Duodenal mucosa (tissue), 2 donors: ENCODE data around the gene FBXW12.

Experiments
- H3K27ac ChIP-seq: one replicate; pipeline ENCODE4 v1.7.0; 2013; ENCODE audit warnings: low read depth, low read length
- H3K27me3 ChIP-seq, 2 donors: one replicate each; pipeline ENCODE4 v1.7.0; 2013; ENCODE audit warnings: low read length in 2 of 2, control low read depth in 1 of 2; ENCODE audit not compliant: insufficient read depth in 2 of 2, control insufficient read depth in 1 of 2
- H3K36me3 ChIP-seq, 2 donors: one replicate each; pipeline ENCODE4 v1.7.0; 2013; ENCODE audit warnings: low read length in 2 of 2, control low read depth in 1 of 2; ENCODE audit not compliant: insufficient read depth in 2 of 2, control insufficient read depth in 1 of 2
- H3K4me1 ChIP-seq, 2 donors: one replicate each; pipeline ENCODE4 v1.7.0; 2013; ENCODE audit warnings: low read length in 2 of 2, control low read depth in 1 of 2; ENCODE audit not compliant: insufficient read depth in 2 of 2, control insufficient read depth in 1 of 2
- H3K4me3 ChIP-seq, 2 donors: one replicate each; pipeline ENCODE4 v1.7.0; 2013; ENCODE audit warnings: low read length in 2 of 2, low read depth in 1 of 2
- H3K9ac ChIP-seq, 2 donors: one replicate each; pipeline ENCODE4 v1.7.0; 2013; ENCODE audit warnings: low read length in 2 of 2, low read depth in 1 of 2
- H3K9me3 ChIP-seq, 2 donors: one replicate each; pipeline ENCODE4 v1.7.0; 2013; ENCODE audit warnings: low read length in 2 of 2, control low read depth in 1 of 2; ENCODE audit not compliant: control insufficient read depth in 1 of 2

FBXW12 gene

GRCh38 chr3:48372377-48372770, 355 bp downstream of the FBXW12 start:
- Histone ChIP-seq H3K4me3 (no peak overlapping the region), H3K36me3 (no peaks in the 10 kb centered on the region), H3K27me3 (no peaks in the 10 kb centered on the region), H3K9me3 (no peaks in the 10 kb centered on the region), H3K9ac (no peak overlapping the region), H3K27ac (no peak overlapping the region), H3K4me1 (no peaks in the 10 kb centered on the region)

GRCh38 chr3:48372862-48373435, 930 bp downstream of the FBXW12 start:
- Histone ChIP-seq H3K27me3 (no peaks in the 10 kb centered on the region), H3K4me3 (no peak overlapping the region), H3K36me3 (no peaks in the 10 kb centered on the region), H3K9ac (no peak overlapping the region), H3K9me3 (no peaks in the 10 kb centered on the region), H3K27ac (no peak overlapping the region), H3K4me1 (no peaks in the 10 kb centered on the region)

GRCh38 chr3:48387634-48388033, 15.6 kb downstream of the FBXW12 start:
- no peak overlapping the region for H3K27ac ChIP-seq
- H3K9ac ChIP-seq, result no peak overlapping the region
- H3K27me3 ChIP-seq, result no peaks in the 10 kb centered on the region
- no peak overlapping the region for H3K4me3 ChIP-seq
- no peaks in the 10 kb centered on the region for H3K4me1 ChIP-seq
- H3K9me3 ChIP-seq, result no peaks in the 10 kb centered on the region
- H3K36me3 ChIP-seq, result no peaks in the 10 kb centered on the region

GRCh38 chr3:48388966-48389365, 16.9 kb downstream of the FBXW12 start:
- Histone ChIP-seq H3K4me1 (no peaks in the 10 kb centered on the region), H3K4me3 (no peak overlapping the region), H3K27me3 (no peaks in the 10 kb centered on the region), H3K36me3 (no peaks in the 10 kb centered on the region), H3K27ac (no peak overlapping the region), H3K9me3 (no peaks in the 10 kb centered on the region), H3K9ac (no peak overlapping the region)

GRCh38 chr3:48394391-48394790, 22.4 kb downstream of the FBXW12 start:
- Histone ChIP-seq H3K9ac (no peak overlapping the region), H3K27ac (no peak overlapping the region), H3K9me3 (no peaks in the 10 kb centered on the region), H3K4me1 (no peaks in the 10 kb centered on the region), H3K4me3 (no peak overlapping the region), H3K27me3 (peaks cover 0 to 3% of the 10 kb centered on the region in 2 donors), H3K36me3 (no peaks in the 10 kb centered on the region)

GRCh38 chr3:48395714-48396113, 23.7 kb downstream of the FBXW12 start:
- no peak overlapping the region for H3K27ac ChIP-seq
- peaks cover 0 to 3% of the 10 kb centered on the region in 2 donors for H3K27me3 ChIP-seq
- no peak overlapping the region for H3K4me3 ChIP-seq
- H3K4me1 ChIP-seq, result no peaks in the 10 kb centered on the region
- H3K9me3 ChIP-seq, result no peaks in the 10 kb centered on the region
- H3K9ac ChIP-seq, result no peak overlapping the region
- H3K36me3 ChIP-seq, result no peaks in the 10 kb centered on the region

- Histone ChIP-seq H3K27me3 (peaks cover 0 to 3% of the 10 kb centered on the region in 2 donors), H3K27ac (no peak overlapping the region), H3K36me3 (peaks cover 0 to 7% of the 10 kb centered on the region in 2 donors), H3K4me1 (no peaks in the 10 kb centered on the region), H3K4me3 (no peak overlapping the region), H3K9ac (no peak overlapping the region), H3K9me3 (no peaks in the 10 kb centered on the region)
Measured at GRCh38 chr3:48397767-48398681, 26.0 kb downstream of the FBXW12 start.

GRCh38 chr3:48398701-48399386, 26.8 kb downstream of the FBXW12 start:
- Histone ChIP-seq H3K9me3 (no peaks in the 10 kb centered on the region), H3K27me3 (peaks cover 0 to 3% of the 10 kb centered on the region in 2 donors), H3K4me3 (no peak overlapping the region), H3K9ac (no peak overlapping the region), H3K27ac (no peak overlapping the region), H3K4me1 (no peaks in the 10 kb centered on the region), H3K36me3 (peaks cover 3 to 13% of the 10 kb centered on the region in 2 donors)

GRCh38 chr3:48399387-48400172, 27.6 kb downstream of the FBXW12 start:
- no peaks in the 10 kb centered on the region for H3K9me3 ChIP-seq
- no peaks in the 10 kb centered on the region for H3K4me1 ChIP-seq
- H3K27me3 ChIP-seq, result peaks cover 0 to 3% of the 10 kb centered on the region in 2 donors
- no peak overlapping the region for H3K9ac ChIP-seq
- H3K27ac ChIP-seq, result no peak overlapping the region
- no peak overlapping the region for H3K4me3 ChIP-seq
- peaks cover 6 to 21% of the 10 kb centered on the region in 2 donors for H3K36me3 ChIP-seq
